ENCODE results near the gene GPR35.
A peak's percentile ranks its signal among the peaks of the same experiment; 100 is the strongest.

Gene GPR35

GRCh38 chr2:240591226-240591625 is 34.1 kb upstream of the GPR35 start:
- no peak for TF ChIP-seq CTCF (IDR thresholded peaks at IDR 0.05)

GRCh38 chr2:240591784-240592183 is 33.5 kb upstream of the GPR35 start:
- TF ChIP-seq CTCF (IDR thresholded peaks at IDR 0.05), result no peak

GRCh38 chr2:240593026-240593702 is 32.1 kb upstream of the GPR35 start:
- no peak for TF ChIP-seq CTCF (IDR thresholded peaks at IDR 0.05)

- no peak for TF ChIP-seq CTCF (IDR thresholded peaks at IDR 0.05)
These were observed 31.4 kb upstream of the GPR35 start for GRCh38 chr2:240593703-240594451.

- TF ChIP-seq CTCF (IDR thresholded peaks at IDR 0.05), result no peak
These were observed 30.5 kb upstream of the GPR35 start for GRCh38 chr2:240594511-240595380.

GRCh38 chr2:240595381-240596079 is 29.8 kb upstream of the GPR35 start:
- peak; percentile 34 for TF ChIP-seq CTCF (IDR thresholded peaks at IDR 0.05)

GRCh38 chr2:240596080-240596460 is 29.2 kb upstream of the GPR35 start:
- TF ChIP-seq CTCF (IDR thresholded peaks at IDR 0.05), result no peak
